Activated CD4-positive, alpha-beta T cell treated with anti-CD3 and anti-CD28 coated beads, Interleukin-2, amount 50 U/mL, for 24 hours (primary cell): ENCODE measurements around the gene RGMA.

Experiments
- DNase-seq, 2 donors: peaks; one replicate each; pipeline ENCODE4 v3.0.0-alpha.2; 2020; ENCODE audit warnings: low read depth in 1 of 2, low spot score in 1 of 2

Gene RGMA

GRCh38 chr15:93019971-93020370, 69.0 kb downstream of the RGMA start:
- DNase-seq: no peak

- DNase-seq: no peak
Observed at GRCh38 chr15:93019090-93019489, 69.9 kb downstream of the RGMA start.

DNA sequence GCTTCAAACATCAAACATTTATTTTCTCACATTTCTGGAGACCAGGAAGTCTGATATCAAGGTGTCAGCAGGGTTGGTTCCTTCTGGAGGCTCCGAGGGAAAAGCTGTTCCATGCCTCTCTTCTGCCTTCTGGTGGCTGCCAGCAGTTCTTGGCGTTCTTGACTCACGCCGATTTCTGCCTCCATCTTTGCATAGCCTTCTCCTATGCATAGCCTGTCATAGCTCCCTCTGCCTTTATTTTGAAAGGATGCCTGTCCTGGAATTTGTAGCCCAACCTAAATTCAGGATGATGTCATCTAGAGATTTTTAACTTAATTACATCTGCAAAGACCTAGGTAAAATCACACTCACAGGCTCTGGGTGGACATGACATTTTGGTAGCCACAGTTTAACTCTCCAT, 70.4 kb downstream of the RGMA start:
- DNase-seq: no peak

- DNase-seq: no peak
Observed at GRCh38 chr15:93017526-93017925, 71.5 kb downstream of the RGMA start.

GRCh38 chr15:93012786-93013185, 76.2 kb downstream of the RGMA start:
- no peak for DNase-seq

GRCh38 chr15:93007994-93008393, 81.0 kb downstream of the RGMA start:
- DNase-seq: no peak

GRCh38 chr15:93005133-93005532, 83.9 kb downstream of the RGMA start:
- DNase-seq: no peak

DNA sequence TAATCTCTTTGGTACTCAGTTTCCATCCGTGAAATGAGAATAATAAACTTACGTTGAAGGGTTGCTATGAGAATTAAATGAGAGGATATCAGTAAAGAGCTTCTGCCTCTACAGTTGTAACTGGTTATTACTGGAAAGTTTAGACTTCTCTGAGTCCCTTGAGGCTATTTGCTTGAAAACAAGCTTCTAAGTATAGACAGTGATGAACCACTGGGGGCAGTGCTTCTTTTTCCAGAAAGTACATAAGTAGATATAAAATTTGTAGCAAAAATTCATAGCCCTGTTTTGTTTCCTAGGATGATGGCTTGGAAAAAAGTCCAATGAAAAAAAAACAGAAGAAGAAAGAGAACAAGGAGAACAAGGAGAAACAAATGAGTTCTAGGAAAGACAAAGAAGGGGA, 87.1 kb downstream of the RGMA start:
- DNase-seq: no peak

GRCh38 chr15:93001156-93001555, 87.9 kb downstream of the RGMA start:
- DNase-seq: no peak

GRCh38 chr15:92997821-92998220, 91.2 kb downstream of the RGMA start:
- no peak for DNase-seq

GRCh38 chr15:92992720-92993119, 96.3 kb downstream of the RGMA start:
- no peak for DNase-seq

GRCh38 chr15:92990031-92990430, 99.0 kb downstream of the RGMA start:
- no peak for DNase-seq

DNA sequence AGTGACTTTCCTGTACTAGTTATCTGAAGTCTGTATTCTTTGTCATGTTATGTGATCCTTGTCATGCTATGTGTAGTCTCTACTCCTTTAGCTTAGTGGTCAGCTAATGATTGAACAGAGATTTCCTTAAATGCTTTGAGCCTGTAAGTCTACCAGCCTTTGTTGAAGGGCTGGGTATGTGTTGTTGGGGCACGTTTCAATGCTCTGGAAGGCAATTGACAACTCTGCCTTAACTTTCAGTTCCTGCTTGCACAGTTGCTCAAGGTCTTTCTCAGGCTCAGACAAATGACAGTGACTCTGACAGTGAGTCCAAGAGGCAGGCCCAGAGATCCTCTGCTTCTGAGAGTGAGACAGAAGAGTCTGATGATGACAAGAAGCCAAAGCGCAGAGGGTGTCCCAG, 99.5 kb downstream of the RGMA start:
- no peak for DNase-seq
